Omental fat pad (tissue), 4 donors: ENCODE results near the gene PLD1. TPM values are rescaled to one million over a fixed set of nuclear protein-coding genes. Genes with fewer than 3 reads are reported as not detected.

ENCODE experiments used
- ATAC-seq: fragments of 150-250 bp; one replicate; pipeline ENCODE4 v1.9.1; 2016; ENCODE audit warnings: mild to moderate bottlenecking, moderate library complexity; ENCODE audit not compliant: low FRiP score
- DNase-seq: peaks from one replicate; pipeline ENCODE4 v3.0.0-alpha.2; 2019; ENCODE audit warnings: low spot score
- total RNA-seq, 4 donors: library from RNA; depleted of rRNA; stranded (reverse); fragments of >200 nt; gene quantifications; one replicate each; pipeline ENCODE4 v1.1.0, GENCODE V29; 2016
- TF ChIP-seq, protein P1 (sequence below), 3 donors: fragments of 450-650 bp; IDR thresholded peaks; one replicate each; pipeline ENCODE4 v1.5.1; 2016 to 2017; ENCODE audit warnings: antibody characterized with exemption in 3 of 3, mild to moderate bottlenecking in 3 of 3, moderate library complexity in 2 of 3

PLD1 gene
- total RNA-seq, 4 donors from 2014 or later = 9.7 to 73.3 (median 33.2) TPM

DNA sequence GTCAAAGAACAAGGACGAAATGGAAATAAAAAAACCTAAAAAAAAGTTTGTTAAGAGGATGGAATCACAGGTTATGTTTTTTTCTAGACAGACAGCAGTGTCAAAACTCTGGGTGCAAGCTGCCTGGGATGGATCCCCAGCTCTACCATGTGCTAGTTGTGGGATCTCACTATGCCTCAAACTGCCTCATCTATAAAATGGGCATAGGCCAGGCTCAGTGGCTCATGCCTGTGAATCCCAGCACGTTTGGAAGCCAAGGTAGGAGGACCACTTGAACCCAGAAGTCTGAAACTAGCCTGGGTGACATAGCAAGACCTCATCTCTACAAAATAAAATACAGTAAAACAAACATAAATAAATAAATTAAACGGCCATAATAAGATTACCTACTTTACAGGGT, 4.6 kb downstream of the PLD1 start:
- TF ChIP-seq, protein P1, sequence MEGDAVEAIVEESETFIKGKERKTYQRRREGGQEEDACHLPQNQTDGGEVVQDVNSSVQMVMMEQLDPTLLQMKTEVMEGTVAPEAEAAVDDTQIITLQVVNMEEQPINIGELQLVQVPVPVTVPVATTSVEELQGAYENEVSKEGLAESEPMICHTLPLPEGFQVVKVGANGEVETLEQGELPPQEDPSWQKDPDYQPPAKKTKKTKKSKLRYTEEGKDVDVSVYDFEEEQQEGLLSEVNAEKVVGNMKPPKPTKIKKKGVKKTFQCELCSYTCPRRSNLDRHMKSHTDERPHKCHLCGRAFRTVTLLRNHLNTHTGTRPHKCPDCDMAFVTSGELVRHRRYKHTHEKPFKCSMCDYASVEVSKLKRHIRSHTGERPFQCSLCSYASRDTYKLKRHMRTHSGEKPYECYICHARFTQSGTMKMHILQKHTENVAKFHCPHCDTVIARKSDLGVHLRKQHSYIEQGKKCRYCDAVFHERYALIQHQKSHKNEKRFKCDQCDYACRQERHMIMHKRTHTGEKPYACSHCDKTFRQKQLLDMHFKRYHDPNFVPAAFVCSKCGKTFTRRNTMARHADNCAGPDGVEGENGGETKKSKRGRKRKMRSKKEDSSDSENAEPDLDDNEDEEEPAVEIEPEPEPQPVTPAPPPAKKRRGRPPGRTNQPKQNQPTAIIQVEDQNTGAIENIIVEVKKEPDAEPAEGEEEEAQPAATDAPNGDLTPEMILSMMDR (IDR thresholded peaks at IDR 0.05) = no peak
- DNase-seq = no peak
- ATAC-seq = no peak

DNA sequence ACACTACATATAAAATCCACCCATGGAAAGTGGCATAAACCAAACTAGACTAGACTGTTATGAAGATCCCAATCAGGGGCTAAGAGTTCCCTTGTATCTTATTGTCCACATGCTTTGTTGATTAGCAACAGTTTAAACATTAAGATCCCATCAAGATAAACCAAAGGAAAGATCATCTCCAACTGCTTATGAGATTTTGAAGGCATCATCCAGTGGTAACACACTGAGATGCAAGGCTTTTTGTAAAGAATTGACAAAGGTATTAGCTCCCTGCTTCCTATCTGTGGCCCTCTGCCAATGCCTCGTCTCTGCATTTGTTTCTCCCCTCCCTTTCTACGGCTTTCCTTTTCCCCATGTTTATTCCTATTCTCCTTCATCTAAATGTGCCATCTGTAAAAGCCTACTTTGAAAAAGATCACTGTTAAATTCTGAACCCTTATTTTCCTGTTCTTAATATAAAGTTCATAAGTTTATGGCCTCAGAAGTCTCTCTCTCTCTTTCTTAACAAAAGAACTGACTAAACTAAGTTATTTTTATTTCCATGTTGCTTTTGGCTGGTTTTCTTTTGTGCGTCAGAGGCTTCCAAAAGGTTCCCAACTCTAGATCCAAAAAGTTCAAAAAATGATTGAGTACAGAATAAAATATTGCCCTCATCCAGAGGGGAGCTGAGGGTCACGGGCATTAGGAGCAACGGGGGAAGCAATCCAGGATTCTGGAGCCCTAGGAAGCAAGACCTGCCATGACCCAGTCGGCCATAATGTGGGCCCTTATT, 5.5 kb downstream of the PLD1 start:
- ATAC-seq = no peak
- no peak for DNase-seq

DNA sequence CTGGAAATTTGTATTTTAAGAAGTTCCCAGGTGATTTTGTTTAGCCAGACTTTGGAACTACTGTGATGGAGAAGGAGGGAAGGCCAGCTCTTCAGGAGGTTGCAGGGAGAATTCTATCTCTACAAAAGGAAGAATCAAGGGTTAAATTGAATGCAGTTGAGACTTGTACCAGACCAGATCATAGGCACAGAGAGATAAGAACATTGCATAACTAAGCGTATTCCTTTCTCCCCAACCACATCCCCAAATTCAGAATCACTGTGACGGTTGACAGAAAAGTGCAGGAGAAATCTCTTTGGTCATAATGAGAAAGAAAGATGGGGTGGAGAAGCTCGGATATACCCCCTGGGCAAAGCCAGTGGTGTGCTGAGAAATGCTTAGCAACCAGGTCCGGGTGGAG, 7.2 kb downstream of the PLD1 start:
- ATAC-seq (no peak), DNase-seq (no peak)
- TF ChIP-seq, protein P1 (IDR thresholded peaks at IDR 0.05) = no peak

More for the DNA sequence above, 5.5 kb downstream of the PLD1 start:
- TF ChIP-seq, protein P1 (IDR thresholded peaks at IDR 0.05) = no peak

DNA sequence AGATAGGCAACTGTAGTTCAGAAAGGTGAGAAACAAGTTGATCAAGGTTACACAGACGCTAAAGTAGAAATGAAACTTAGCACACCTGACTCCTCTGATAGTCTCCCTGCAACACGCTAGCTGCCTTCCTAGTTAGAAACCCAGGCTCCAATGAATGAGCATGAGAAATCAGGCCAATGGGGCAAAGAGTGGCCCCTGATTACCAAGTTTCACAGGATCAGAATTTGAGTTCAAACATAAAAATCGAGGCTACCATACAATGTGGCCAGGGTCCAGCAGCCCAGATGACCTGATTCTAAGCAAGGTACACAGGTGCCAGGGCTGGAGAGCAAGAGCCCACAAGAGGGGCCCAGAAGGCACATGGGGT, 7.7 kb downstream of the PLD1 start:
- no peak for DNase-seq
- TF ChIP-seq, protein P1 (IDR thresholded peaks at IDR 0.05) = no peak
- ATAC-seq = no peak

DNA sequence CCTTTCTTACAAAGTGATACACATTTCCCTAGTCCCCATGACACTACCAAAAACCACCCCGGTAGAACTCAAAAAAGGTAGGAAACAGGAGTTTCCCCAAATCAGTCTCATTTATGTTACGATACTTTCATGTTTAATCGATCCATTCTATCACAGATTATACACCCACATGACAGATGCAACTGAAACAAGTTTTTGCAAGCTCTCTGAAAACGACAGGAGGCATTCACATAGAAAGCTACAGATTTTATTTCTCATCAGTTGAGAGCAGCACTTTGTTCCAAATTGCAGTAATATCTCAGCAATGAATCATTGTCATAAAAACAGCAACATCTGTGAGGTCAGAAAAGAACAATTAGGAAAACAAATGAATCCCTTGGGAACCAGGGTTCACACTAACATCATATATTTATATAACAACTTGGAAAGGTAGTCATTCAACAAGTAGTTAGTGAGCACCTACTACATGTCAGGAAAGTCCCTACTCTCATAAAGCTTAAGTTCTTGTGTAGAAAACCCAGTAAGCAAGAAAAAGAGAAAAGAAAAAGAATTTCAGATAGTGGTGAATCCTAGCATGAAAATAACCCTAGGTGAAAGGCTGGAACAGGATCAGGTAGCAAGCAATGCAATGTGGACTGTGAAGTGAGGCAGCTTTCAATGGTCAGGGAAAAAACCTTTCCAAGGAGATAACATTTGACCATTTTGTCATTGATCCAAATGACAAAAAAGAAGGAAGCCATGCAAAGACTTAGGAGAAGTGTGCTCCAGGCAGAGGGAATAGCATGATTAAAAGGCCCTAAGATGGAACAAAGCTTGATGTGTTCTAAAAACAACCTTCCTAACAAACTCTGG, 8.3 kb downstream of the PLD1 start:
- ATAC-seq = peak; percentile 53
- no peak for DNase-seq
- TF ChIP-seq, protein P1 (IDR thresholded peaks at IDR 0.05) = no peak

DNA sequence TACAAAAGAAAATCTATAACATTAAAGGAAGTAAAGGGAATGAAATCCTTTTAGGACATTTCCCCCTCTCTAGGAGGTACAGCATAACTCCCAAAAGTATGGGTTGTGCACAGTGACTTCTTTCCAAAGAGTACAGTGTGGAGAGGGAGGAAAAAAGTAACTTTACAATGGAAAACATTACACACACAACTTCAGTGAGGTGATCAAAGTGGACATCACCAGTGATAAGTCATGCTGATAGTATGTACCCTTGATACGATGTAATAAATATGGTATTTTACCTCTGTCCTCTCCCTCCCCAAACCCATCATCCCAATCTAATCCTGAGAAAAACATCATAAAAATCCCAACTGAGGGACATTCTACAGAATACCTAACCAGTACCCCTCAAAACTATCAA, 10.8 kb downstream of the PLD1 start:
- TF ChIP-seq, protein P1 (IDR thresholded peaks at IDR 0.05) = no peak
- DNase-seq (no peak), ATAC-seq (no peak)
